ENCODE results near the gene FLNA.

DNA sequence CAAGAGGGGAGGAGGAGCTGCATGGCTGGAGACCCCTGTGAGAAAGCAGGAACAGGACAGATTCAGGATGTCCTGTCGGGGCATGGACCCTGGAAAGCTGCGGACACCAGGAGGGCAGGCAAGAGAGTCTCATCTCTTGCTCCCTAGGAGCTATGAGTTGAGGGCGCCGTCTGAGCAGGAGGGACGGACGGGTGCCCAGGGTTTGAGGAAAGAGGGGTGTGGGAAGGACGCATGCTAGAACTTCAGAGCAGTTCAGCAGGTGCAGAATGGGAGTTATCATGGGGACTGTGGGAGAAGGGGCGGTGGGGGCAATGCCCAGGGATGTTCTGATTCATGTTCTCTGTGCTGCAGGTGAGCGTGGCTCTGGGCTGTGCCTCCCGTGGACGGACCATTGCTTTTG, 54.0 kb downstream of the FLNA start:
- TF ChIP-seq, protein P1, sequence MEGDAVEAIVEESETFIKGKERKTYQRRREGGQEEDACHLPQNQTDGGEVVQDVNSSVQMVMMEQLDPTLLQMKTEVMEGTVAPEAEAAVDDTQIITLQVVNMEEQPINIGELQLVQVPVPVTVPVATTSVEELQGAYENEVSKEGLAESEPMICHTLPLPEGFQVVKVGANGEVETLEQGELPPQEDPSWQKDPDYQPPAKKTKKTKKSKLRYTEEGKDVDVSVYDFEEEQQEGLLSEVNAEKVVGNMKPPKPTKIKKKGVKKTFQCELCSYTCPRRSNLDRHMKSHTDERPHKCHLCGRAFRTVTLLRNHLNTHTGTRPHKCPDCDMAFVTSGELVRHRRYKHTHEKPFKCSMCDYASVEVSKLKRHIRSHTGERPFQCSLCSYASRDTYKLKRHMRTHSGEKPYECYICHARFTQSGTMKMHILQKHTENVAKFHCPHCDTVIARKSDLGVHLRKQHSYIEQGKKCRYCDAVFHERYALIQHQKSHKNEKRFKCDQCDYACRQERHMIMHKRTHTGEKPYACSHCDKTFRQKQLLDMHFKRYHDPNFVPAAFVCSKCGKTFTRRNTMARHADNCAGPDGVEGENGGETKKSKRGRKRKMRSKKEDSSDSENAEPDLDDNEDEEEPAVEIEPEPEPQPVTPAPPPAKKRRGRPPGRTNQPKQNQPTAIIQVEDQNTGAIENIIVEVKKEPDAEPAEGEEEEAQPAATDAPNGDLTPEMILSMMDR (IDR thresholded peaks at IDR 0.05) = no peak
- TF ChIP-seq POLR2A (IDR thresholded peaks at IDR 0.05) = no peak

Measured in testis (tissue), 2 donors.